Measurements from ENCODE around the gene SH3D21.
A peak's percentile ranks its signal among the peaks of the same experiment; 100 is the strongest.

SH3D21 gene

GRCh38 chr1:36304521-36304920 is 1.6 kb upstream of the SH3D21 start:
- Histone ChIP-seq H3K9me3 (ENCODE audit: insufficient read depth, low read depth, low read length) (no peaks in the 10 kb centered on the region), H3K27me3 (ENCODE audit: insufficient read depth, low read length) (no peaks in the 10 kb centered on the region; the same call in 1 of the 2 replicates), H3K4me3 (ENCODE audit: low read length) (no peak overlapping the region), H3K4me1 (ENCODE audit: insufficient read depth, low read length) (peaks cover 4% of the 10 kb centered on the region; the same call in 1 of the 2 replicates), H3K36me3 (ENCODE audit: insufficient read depth, low read depth, low read length) (peaks cover 66% of the 10 kb centered on the region), H3K9ac (ENCODE audit: low read depth, low read length) (no peak overlapping the region), H3K27ac (ENCODE audit: low read length) (no peak overlapping the region)

DNA sequence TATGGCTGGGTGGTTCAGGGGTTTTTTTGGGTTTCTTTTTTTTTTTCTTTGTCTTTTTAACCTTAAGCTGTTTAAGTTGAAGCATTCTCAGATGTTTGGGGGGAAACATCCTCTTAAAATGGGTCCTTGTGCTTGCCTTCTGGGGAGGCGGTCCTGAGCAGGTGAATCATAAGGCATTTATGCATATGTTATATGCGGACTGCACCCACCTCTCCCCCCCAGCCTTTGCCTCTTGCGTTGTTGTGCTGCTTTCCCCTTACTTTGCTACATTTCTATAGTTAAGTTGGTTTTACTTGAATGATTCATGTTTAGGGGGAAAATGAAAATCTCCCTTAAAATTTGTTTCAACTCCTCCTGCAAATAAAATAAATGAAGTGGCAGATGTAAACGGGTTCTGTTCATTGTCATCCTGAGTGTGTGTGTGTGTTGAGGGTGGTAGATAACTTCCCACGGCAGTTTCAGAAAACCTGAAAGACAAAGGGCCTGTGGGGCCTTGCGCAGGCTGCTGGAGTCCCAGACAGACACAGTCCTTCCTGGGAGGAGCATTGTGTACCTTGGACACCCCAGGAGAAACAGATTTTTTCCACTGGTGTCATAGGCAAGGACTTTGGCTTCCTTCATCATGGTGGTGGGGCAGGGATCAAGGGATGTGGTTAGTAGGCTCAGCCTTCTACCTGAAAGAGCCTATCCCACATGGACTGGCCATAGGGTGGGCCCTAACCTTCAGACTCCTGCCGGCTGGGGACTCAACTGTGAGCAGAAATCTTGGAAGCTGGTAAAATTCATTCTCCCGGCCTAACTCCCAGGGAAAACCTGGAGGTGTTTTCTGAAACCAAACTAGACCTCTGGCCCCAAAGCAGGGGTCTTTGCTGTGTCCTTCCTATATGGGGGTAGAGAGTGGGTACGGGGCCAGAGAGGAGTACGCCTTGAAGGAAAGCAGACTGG is 926 bp upstream of the SH3D21 start:
- H3K36me3 ChIP-seq (ENCODE audit: insufficient read depth, low read depth, low read length): peaks cover 61% of the 10 kb centered on the region
- peak overlapping the region; percentile 91; the same call in 1 of the 2 replicates for H3K4me3 ChIP-seq (ENCODE audit: low read length)
- H3K27ac ChIP-seq (ENCODE audit: low read length): no peak overlapping the region
- peak overlapping the region; percentile 68; the same call in 1 of the 2 replicates for H3K9ac ChIP-seq (ENCODE audit: low read depth, low read length)
- no peaks in the 10 kb centered on the region for H3K9me3 ChIP-seq (ENCODE audit: insufficient read depth, low read depth, low read length)
- H3K4me1 ChIP-seq (ENCODE audit: insufficient read depth, low read length): peaks cover 4% of the 10 kb centered on the region; the same call in 1 of the 2 replicates
- H3K27me3 ChIP-seq (ENCODE audit: insufficient read depth, low read length): no peaks in the 10 kb centered on the region; the same call in 1 of the 2 replicates

- H3K36me3 ChIP-seq (ENCODE audit: insufficient read depth, low read depth, low read length): peaks cover 55% of the 10 kb centered on the region
- peaks cover 4% of the 10 kb centered on the region; the same call in 1 of the 2 replicates for H3K4me1 ChIP-seq (ENCODE audit: insufficient read depth, low read length)
- H3K27ac ChIP-seq (ENCODE audit: low read length): no peak overlapping the region
- no peaks in the 10 kb centered on the region for H3K9me3 ChIP-seq (ENCODE audit: insufficient read depth, low read depth, low read length)
- no peaks in the 10 kb centered on the region; the same call in 1 of the 2 replicates for H3K27me3 ChIP-seq (ENCODE audit: insufficient read depth, low read length)
- H3K9ac ChIP-seq (ENCODE audit: low read depth, low read length): peak overlapping the region; percentile 68; the same call in 1 of the 2 replicates
- H3K4me3 ChIP-seq (ENCODE audit: low read length): peak overlapping the region; percentile 91; the same call in 1 of the 2 replicates
These were observed 306 bp upstream of the SH3D21 start for GRCh38 chr1:36305915-36306209.

DNA sequence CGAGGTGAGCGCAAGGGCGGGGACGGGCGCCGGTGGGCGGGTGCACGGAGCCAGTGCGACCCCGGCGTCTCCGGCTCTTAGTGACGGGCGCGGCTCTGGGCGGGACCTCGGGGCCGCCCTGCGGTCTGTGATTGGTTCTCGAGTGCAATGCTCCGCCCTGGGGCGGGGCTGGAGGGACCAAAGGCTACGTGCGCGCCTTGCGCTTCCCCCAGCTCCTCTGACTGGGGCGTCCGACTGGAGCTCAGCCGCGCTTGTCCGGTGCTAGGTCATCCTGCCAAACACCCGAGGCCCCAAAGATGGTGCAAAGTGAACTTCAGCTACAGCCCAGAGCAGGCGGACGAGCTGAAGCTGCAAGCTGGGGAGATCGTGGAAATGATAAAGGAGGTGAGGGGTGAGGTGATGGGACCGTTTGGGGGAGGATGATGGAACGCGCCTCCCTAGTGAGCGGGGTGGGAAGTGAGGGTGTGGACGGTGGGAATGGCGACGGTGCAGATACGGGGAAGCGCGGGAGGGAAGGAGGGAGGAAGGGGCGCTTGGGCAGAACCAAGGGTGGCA is 811 bp downstream of the SH3D21 start:
- Histone ChIP-seq H3K27me3 (ENCODE audit: insufficient read depth, low read length) (no peaks in the 10 kb centered on the region; the same call in 1 of the 2 replicates), H3K9me3 (ENCODE audit: insufficient read depth, low read depth, low read length) (no peaks in the 10 kb centered on the region), H3K4me3 (ENCODE audit: low read length) (peak overlapping the region; percentile 91), H3K36me3 (ENCODE audit: insufficient read depth, low read depth, low read length) (peaks cover 47% of the 10 kb centered on the region), H3K4me1 (ENCODE audit: insufficient read depth, low read length) (peaks cover 4% of the 10 kb centered on the region; the same call in 1 of the 2 replicates), H3K9ac (ENCODE audit: low read depth, low read length) (peak overlapping the region; percentile 72; the same call in 1 of the 2 replicates), H3K27ac (ENCODE audit: low read length) (no peak overlapping the region)

DNA sequence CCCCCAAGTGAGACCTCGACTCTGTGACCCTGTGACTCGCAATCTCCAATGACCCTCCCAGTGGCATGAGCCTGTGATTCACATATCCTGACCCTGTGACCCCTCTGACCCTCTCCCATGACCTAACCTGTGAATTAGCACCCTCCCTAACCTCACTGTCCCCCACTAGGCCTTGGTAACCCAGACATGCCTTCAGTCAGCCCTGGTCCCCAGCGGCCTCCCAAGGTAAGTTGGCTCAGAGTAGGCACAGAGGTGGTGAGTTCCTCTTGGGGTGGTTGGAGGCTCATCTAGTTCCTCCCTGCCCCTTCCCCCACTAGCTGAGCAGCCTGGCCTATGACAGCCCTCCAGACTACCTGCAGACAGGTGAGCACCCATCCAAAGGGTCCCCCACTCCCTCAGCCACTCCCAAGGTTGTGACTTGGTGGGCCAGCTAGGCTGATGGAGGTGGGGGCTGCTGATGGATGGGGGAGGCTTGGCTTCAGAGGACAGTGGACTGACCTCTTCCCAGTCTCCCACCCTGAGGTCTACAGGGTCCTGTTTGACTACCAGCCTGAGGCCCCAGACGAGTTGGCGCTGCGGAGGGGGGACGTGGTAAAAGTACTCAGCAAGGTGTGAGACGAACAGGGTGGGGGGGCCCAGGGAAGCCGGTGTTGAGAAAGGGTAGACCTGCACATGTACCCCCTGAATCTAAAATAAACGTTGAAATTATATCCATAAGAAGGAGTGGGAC is 1.6 kb downstream of the SH3D21 start:
- Histone ChIP-seq H3K4me1 (ENCODE audit: insufficient read depth, low read length) (peaks cover 4% of the 10 kb centered on the region; the same call in 1 of the 2 replicates), H3K9ac (ENCODE audit: low read depth, low read length) (peak overlapping the region; percentile 72; the same call in 1 of the 2 replicates), H3K27ac (ENCODE audit: low read length) (no peak overlapping the region), H3K9me3 (ENCODE audit: insufficient read depth, low read depth, low read length) (no peaks in the 10 kb centered on the region), H3K36me3 (ENCODE audit: insufficient read depth, low read depth, low read length) (peaks cover 44% of the 10 kb centered on the region), H3K27me3 (ENCODE audit: insufficient read depth, low read length) (no peaks in the 10 kb centered on the region; the same call in 1 of the 2 replicates), H3K4me3 (ENCODE audit: low read length) (peak overlapping the region; percentile 91)

- peaks cover 4% of the 10 kb centered on the region; the same call in 1 of the 2 replicates for H3K4me1 ChIP-seq (ENCODE audit: insufficient read depth, low read length)
- H3K9me3 ChIP-seq (ENCODE audit: insufficient read depth, low read depth, low read length): no peaks in the 10 kb centered on the region
- H3K27ac ChIP-seq (ENCODE audit: low read length): no peak overlapping the region
- no peak overlapping the region for H3K9ac ChIP-seq (ENCODE audit: low read depth, low read length)
- no peak overlapping the region for H3K4me3 ChIP-seq (ENCODE audit: low read length)
- H3K36me3 ChIP-seq (ENCODE audit: insufficient read depth, low read depth, low read length): peaks cover 27% of the 10 kb centered on the region; the same call in 1 of the 2 replicates
- H3K27me3 ChIP-seq (ENCODE audit: insufficient read depth, low read length): no peaks in the 10 kb centered on the region; the same call in 1 of the 2 replicates
These were observed 3.2 kb downstream of the SH3D21 start for GRCh38 chr1:36309397-36309796.

DNA sequence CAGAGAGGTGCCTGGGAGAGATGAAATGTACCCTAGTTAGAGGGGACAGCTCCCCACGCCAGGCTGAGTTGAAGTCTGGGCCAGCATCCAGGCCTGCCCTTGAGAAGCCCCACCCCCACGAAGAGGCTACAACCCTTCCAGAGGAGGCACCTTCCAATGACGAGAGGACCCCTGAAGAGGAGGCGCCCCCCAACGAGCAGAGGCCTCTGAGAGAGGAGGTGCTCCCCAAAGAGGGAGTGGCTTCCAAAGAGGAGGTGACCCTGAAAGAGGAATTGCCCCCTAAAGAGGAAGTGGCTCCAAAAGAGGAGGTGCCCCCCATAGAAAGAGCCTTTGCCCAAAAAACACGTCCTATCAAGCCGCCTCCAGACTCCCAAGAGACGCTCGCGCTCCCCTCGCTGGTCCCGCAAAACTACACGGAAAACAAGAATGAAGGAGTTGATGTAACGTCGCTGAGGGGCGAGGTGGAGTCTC is 14.2 kb downstream of the SH3D21 start:
- Histone ChIP-seq H3K36me3 (ENCODE audit: insufficient read depth, low read depth, low read length) (no peaks in the 10 kb centered on the region), H3K9ac (ENCODE audit: low read depth, low read length) (peak overlapping the region; percentile 64; the same call in 1 of the 2 replicates), H3K27ac (ENCODE audit: low read length) (no peak overlapping the region), H3K4me3 (ENCODE audit: low read length) (peak overlapping the region; percentile 74), H3K4me1 (ENCODE audit: insufficient read depth, low read length) (peaks cover 12% of the 10 kb centered on the region), H3K9me3 (ENCODE audit: insufficient read depth, low read depth, low read length) (no peaks in the 10 kb centered on the region), H3K27me3 (ENCODE audit: insufficient read depth, low read length) (peaks cover 55% of the 10 kb centered on the region)

GRCh38 chr1:36320767-36321118 is 14.6 kb downstream of the SH3D21 start:
- Histone ChIP-seq H3K4me3 (ENCODE audit: low read length) (peak overlapping the region; percentile 74), H3K9ac (ENCODE audit: low read depth, low read length) (peak overlapping the region; percentile 64; the same call in 1 of the 2 replicates), H3K36me3 (ENCODE audit: insufficient read depth, low read depth, low read length) (no peaks in the 10 kb centered on the region), H3K27me3 (ENCODE audit: insufficient read depth, low read length) (peaks cover 55% of the 10 kb centered on the region), H3K4me1 (ENCODE audit: insufficient read depth, low read length) (peaks cover 12% of the 10 kb centered on the region), H3K27ac (ENCODE audit: low read length) (no peak overlapping the region), H3K9me3 (ENCODE audit: insufficient read depth, low read depth, low read length) (no peaks in the 10 kb centered on the region)

DNA sequence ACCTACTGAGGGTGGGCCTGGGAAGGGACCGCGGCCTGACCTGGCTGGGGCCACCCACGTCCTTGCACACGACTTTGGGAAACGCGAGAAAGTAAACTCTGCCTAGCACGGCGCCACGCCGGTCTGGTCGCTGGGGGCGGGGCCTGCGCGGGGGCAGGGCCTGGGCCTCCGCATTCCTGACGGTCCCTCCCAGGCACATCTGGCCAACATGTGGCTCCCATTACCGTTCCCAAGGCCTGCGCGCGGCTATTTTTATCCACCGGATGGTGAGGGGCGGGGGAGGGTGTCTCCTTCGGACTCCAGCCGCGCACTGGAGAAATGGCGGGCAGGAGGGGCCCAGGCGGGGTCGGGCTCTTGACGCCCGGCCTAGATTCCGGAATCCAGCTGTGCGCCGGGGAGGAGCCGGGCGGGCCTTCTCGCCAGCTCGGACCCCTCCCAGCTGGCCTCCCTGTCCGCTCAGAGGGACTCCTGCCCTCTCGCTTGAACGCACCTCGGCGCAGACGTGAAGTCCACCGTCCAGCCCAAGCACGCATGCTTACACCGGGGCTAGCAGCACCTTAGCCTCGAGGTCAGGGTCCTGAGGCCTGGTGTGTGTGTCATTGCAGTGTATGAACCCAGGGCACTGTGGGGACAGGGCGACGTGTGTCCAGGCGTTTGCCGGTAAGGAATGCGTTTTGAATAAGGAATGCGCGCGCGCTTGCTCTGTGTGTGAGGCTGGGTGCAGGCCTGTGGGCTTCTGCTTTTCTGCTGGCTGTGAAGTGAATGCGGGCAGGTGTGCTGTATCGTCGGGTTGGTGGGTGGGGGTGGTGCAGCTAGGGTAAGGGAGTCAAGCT is 15.2 kb downstream of the SH3D21 start:
- peaks cover 55% of the 10 kb centered on the region for H3K27me3 ChIP-seq (ENCODE audit: insufficient read depth, low read length)
- no peaks in the 10 kb centered on the region for H3K36me3 ChIP-seq (ENCODE audit: insufficient read depth, low read depth, low read length)
- no peak overlapping the region for H3K27ac ChIP-seq (ENCODE audit: low read length)
- no peaks in the 10 kb centered on the region for H3K9me3 ChIP-seq (ENCODE audit: insufficient read depth, low read depth, low read length)
- H3K4me3 ChIP-seq (ENCODE audit: low read length): peak overlapping the region; percentile 74
- peak overlapping the region; percentile 64; the same call in 1 of the 2 replicates for H3K9ac ChIP-seq (ENCODE audit: low read depth, low read length)
- H3K4me1 ChIP-seq (ENCODE audit: insufficient read depth, low read length): peaks cover 12% of the 10 kb centered on the region

- no peak overlapping the region for H3K27ac ChIP-seq (ENCODE audit: low read length)
- peak overlapping the region; percentile 53; the same call in 1 of the 2 replicates for H3K9ac ChIP-seq (ENCODE audit: low read depth, low read length)
- no peaks in the 10 kb centered on the region for H3K36me3 ChIP-seq (ENCODE audit: insufficient read depth, low read depth, low read length)
- H3K27me3 ChIP-seq (ENCODE audit: insufficient read depth, low read length): peaks cover 55% of the 10 kb centered on the region
- H3K9me3 ChIP-seq (ENCODE audit: insufficient read depth, low read depth, low read length): no peaks in the 10 kb centered on the region
- peak overlapping the region; percentile 74 for H3K4me3 ChIP-seq (ENCODE audit: low read length)
- H3K4me1 ChIP-seq (ENCODE audit: insufficient read depth, low read length): peaks cover 12% of the 10 kb centered on the region
These were observed 16.0 kb downstream of the SH3D21 start for GRCh38 chr1:36322041-36322785.

All from iPS-20b (cell line).